Activated CD8-positive, alpha-beta T cell treated with anti-CD3 and anti-CD28 coated beads, Interleukin-2, amount 10 ng/mL, durations not matched to agents 7 days and 5 days (primary cell): ENCODE data around the gene PPP1R3F. TPM values are rescaled to one million over a fixed set of nuclear protein-coding genes. Genes with fewer than 3 reads are reported as not detected.

ENCODE experiments used
- ATAC-seq: fragments of 150-1000 bp; cut with Tn5 transposase; one replicate; pipeline ENCODE4 v1.10.0; 2021; ENCODE audit warnings: moderate library complexity
- CTCF ChIA-PET: fragments of 350-600 bp; sonication (Branson Sonifier 250); formaldehyde crosslinking; loops from one replicate; lab custom pipeline; 2021; ENCODE audit warnings: antibody characterized with exemption; lab: Charles Lee
- POLR2A ChIA-PET: fragments of 350-600 bp; sonication (Branson Sonifier 250); formaldehyde crosslinking; loops from one replicate; lab custom pipeline; 2021; ENCODE audit warnings: antibody characterized with exemption; lab: Charles Lee
- DNase-seq: peaks from one replicate; pipeline ENCODE4 v3.0.0-alpha.2; 2020
- H3K27ac Mint-ChIP-seq: one replicate; pipeline ENCODE4 v1.8.0; 2021; ENCODE audit warnings: mild to moderate bottlenecking, mixed read lengths
- H3K27me3 Mint-ChIP-seq: one replicate; pipeline ENCODE4 v1.8.0; 2021; ENCODE audit warnings: low read depth, mixed read lengths
- H3K36me3 Mint-ChIP-seq: one replicate; pipeline ENCODE4 v1.8.0; 2021; ENCODE audit warnings: low read depth, mixed read lengths
- H3K4me1 Mint-ChIP-seq: one replicate; pipeline ENCODE4 v1.8.0; 2021; ENCODE audit warnings: low read depth, mixed read lengths
- H3K4me3 Mint-ChIP-seq: one replicate; pipeline ENCODE4 v1.8.0; 2021; ENCODE audit warnings: mild to moderate bottlenecking, mixed read lengths
- H3K9me3 Mint-ChIP-seq: one replicate; pipeline ENCODE4 v1.8.0; 2022; ENCODE audit warnings: mixed read lengths; ENCODE audit not compliant: insufficient read depth
- total RNA-seq, 2 experiments: library from RNA; stranded (reverse); gene quantifications; one replicate each; pipeline ENCODE4 v1.2.3, GENCODE V29; 2021

PPP1R3F gene
- total RNA-seq, 2 experiments from 2014 or later = 8.0 to 8.5 TPM

DNA sequence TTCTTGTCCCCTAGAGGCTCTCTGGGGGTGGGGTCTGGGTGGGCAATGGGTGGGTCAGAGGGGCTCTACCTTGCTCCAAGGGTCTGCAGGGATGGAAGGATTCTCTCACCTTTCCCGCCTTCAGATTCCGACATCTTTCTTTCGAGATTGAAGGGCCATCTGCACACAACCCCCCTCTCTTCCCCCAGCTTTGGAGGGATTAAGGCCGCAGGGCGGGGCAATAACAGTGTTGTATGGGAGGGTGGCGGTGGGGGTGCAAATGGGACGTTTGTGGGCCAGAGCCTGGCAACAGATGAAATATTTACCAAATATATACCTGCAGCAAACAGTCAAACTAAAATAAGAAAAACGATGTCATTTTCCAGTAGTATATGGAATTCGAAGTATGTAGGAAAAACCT lies 36.4 kb upstream of the PPP1R3F start, which contains the start of gene CACNA1F:
Gene CACNA1F (minus strand): TSS at position 165 of the 400 bp plus-strand sequence. CDS start 31 bp downstream, at position 134.
- Mint-ChIP-seq H3K4me3 (no peak within 1 kb of the TSS), H3K4me1 (peaks cover 41% of the 10 kb centered on the region), H3K36me3 (peaks cover 5% of the 10 kb centered on the region), H3K9me3 (no peaks in the 10 kb centered on the region), H3K27me3 (no peaks in the 10 kb centered on the region), H3K27ac (no peak within 1 kb of the TSS)
- ATAC-seq (no peak), DNase-seq (no peak)
- CTCF ChIA-PET = no interaction called here
- POLR2A ChIA-PET = no interaction called here

DNA sequence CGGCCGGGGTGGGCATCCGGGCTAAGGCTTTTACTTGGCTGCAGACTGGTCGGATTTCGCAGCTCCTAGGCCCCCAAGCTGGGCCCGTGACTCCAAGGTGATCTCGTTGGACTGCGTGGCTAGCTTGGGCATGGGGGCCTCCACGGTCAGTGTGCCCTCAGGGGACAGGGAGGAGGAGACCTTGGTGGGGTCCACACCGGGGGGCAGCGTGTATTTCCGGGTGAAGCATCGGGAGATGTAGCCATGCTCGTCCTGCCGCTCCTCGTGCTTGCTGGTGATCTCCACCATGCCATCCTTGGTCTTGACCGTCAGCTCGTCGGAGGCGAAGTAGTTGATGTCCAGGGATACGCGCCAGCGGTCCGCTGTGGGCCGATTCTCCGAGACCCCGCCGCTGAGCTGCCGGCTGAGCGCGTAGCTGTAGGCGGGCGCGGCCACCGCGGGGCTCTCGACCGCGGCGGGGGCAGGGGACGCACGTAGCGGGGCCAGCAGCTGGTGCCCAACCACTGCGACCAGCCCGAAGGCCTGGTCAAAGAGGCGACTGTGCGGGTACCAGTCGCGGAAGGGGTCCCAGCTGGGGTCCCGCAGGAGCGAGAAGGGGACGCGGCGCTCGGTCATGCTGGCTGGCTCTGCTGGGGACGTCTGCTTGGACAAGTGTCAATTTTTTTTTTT lies 35.6 kb upstream of the PPP1R3F start:
- POLR2A ChIA-PET = no interaction called here

DNA sequence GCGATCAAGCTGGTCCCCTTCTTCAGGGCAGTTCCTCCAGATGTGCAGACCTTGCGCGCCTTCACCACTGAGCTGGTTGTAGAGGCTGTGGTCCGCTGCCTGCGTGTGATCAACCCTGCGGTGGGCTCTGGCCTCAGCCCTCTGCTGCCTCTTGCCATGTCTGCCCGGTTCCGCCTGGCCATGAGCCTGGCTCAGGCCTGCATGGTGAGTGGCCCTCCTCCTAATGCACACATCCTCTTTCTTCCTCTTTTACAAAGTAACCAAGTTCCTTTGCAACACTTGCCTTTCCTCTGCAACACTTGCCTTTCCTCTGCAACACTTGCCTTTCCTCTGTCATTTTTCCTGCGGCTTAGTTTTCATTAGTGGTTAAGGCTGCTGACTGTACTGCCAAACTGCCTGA lies 32.5 kb upstream of the PPP1R3F start:
- peak overlapping the region; percentile 73 for H3K27ac Mint-ChIP-seq
- ChIA-PET CTCF (interaction anchor here (1.7 kb wide), 1 partner anchor 44 kb away, joined by 4 read pairs; no protein-coding TSS in a partner anchor), POLR2A (interaction anchor here (1.0 kb wide), 1 partner anchor 12 kb away, joined by 3 read pairs; no protein-coding TSS in a partner anchor)
- peaks cover 27% of the 10 kb centered on the region for H3K4me1 Mint-ChIP-seq
- ATAC-seq (no peak), DNase-seq (no peak)
- peak overlapping the region; percentile 93 for H3K4me3 Mint-ChIP-seq
- H3K36me3 Mint-ChIP-seq = peaks cover 5% of the 10 kb centered on the region
- no peaks in the 10 kb centered on the region for H3K9me3 Mint-ChIP-seq
- H3K27me3 Mint-ChIP-seq = no peaks in the 10 kb centered on the region

More for the DNA sequence above, 35.6 kb upstream of the PPP1R3F start:
- DNase-seq = no peak
- Mint-ChIP-seq H3K4me1 (peaks cover 41% of the 10 kb centered on the region), H3K27me3 (no peaks in the 10 kb centered on the region), H3K36me3 (peaks cover 5% of the 10 kb centered on the region), H3K27ac (no peak overlapping the region), H3K4me3 (no peak overlapping the region), H3K9me3 (no peaks in the 10 kb centered on the region)
- no peak for ATAC-seq
- CTCF ChIA-PET = no interaction called here

DNA sequence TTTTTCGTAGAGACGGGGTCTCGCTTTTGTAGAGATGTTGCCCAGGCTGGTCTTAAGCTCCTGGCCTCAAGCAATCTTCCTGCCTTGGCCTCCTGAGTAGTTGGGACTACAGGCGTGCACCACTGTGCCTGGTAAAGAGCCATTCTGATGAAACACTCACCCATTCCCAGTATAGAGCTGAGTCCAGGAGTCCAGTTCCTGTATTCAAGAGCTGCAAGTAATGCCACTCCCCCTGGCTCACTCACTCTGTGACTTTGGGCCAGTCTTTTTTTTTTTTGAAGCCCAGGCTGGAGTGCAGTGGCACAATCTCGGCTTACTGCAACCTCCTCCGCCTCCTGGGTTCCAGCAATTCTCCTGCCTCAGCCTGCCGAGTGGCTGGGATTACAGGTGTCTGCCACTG lies 30.9 kb upstream of the PPP1R3F start:
- H3K4me3 Mint-ChIP-seq = no peak overlapping the region
- ChIA-PET CTCF (no interaction called here), POLR2A (no interaction called here)
- no peak for ATAC-seq
- H3K36me3 Mint-ChIP-seq = peaks cover 7% of the 10 kb centered on the region
- H3K27me3 Mint-ChIP-seq = no peaks in the 10 kb centered on the region
- no peak for DNase-seq
- H3K9me3 Mint-ChIP-seq = no peaks in the 10 kb centered on the region
- no peak overlapping the region for H3K27ac Mint-ChIP-seq
- peaks cover 23% of the 10 kb centered on the region for H3K4me1 Mint-ChIP-seq

DNA sequence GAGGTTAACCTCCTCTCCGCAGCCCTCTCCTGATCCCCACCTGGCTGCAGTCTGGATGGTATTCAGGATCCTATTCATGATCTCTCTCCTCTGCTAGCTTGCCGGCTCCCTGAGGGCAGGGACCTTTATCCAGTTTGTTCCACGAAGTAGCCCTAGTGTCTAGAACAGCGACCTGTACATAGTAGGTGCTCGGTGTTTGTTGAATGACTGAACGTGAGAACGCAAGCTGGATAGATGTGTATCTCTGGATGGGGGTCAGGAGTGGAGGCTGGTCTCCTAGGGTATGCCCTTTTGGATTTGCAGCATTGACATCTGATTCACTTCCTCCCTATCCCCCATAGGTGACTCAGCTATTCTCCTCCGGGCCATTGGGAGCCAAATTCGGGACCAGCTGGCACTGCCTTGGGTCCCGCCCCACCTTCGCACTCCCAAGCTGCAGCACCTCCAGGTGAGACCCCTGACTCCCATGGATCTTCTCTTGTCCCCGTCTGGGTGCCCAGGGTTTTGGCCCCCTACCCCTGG lies 27.0 kb upstream of the PPP1R3F start:
- CTCF ChIA-PET = no interaction called here
- H3K9me3 Mint-ChIP-seq = no peaks in the 10 kb centered on the region

DNA sequence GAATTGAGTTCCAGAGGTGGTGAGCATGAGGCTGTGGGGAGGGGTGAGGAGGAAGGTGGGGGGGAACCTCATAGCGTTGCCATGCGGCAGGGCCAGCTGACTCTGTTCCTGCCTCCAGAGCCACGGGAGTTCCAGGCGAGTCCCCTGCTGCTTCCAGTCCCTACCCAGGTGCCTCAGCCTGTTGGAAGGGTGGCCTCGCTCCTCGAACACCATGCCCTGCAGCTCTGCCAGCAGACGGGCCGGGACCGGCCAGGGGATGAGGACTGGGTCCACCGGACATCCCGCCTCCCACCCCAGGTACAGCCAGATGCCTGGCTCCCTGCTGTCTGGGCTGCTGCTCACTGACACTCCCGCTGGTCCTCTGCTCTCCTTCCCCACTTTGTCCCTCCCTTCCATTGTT lies 26.4 kb upstream of the PPP1R3F start:
- Mint-ChIP-seq H3K27me3 (no peaks in the 10 kb centered on the region), H3K27ac (no peak overlapping the region), H3K4me1 (peaks cover 6% of the 10 kb centered on the region), H3K4me3 (no peak overlapping the region), H3K36me3 (peaks cover 13% of the 10 kb centered on the region), H3K9me3 (no peaks in the 10 kb centered on the region)
- ChIA-PET POLR2A (no interaction called here), CTCF (no interaction called here)
- ATAC-seq = no peak
- DNase-seq = no peak

More for the DNA sequence above, 27.0 kb upstream of the PPP1R3F start:
- POLR2A ChIA-PET = no interaction called here
- ATAC-seq (no peak), DNase-seq (no peak)
- Mint-ChIP-seq H3K27ac (no peak overlapping the region), H3K4me3 (no peak overlapping the region), H3K36me3 (peaks cover 11% of the 10 kb centered on the region), H3K27me3 (no peaks in the 10 kb centered on the region), H3K4me1 (peaks cover 6% of the 10 kb centered on the region)

GRCh38 chrX:49244207-49244606 lies 25.4 kb upstream of the PPP1R3F start:
- ChIA-PET CTCF (no interaction called here), POLR2A (no interaction called here)
- H3K27me3 Mint-ChIP-seq = no peaks in the 10 kb centered on the region
- peaks cover 6% of the 10 kb centered on the region for H3K4me1 Mint-ChIP-seq
- no peaks in the 10 kb centered on the region for H3K9me3 Mint-ChIP-seq
- DNase-seq = no peak
- H3K4me3 Mint-ChIP-seq = no peak overlapping the region
- ATAC-seq = no peak
- H3K36me3 Mint-ChIP-seq = peaks cover 19% of the 10 kb centered on the region
- no peak overlapping the region for H3K27ac Mint-ChIP-seq

GRCh38 chrX:49246541-49246940 lies 23.1 kb upstream of the PPP1R3F start:
- Mint-ChIP-seq H3K9me3 (no peaks in the 10 kb centered on the region), H3K27ac (no peak overlapping the region), H3K4me3 (no peak overlapping the region), H3K27me3 (no peaks in the 10 kb centered on the region), H3K36me3 (peaks cover 29% of the 10 kb centered on the region), H3K4me1 (peaks cover 12% of the 10 kb centered on the region)
- CTCF ChIA-PET = no interaction called here
- ATAC-seq = no peak
- POLR2A ChIA-PET = no interaction called here
- no peak for DNase-seq

DNA sequence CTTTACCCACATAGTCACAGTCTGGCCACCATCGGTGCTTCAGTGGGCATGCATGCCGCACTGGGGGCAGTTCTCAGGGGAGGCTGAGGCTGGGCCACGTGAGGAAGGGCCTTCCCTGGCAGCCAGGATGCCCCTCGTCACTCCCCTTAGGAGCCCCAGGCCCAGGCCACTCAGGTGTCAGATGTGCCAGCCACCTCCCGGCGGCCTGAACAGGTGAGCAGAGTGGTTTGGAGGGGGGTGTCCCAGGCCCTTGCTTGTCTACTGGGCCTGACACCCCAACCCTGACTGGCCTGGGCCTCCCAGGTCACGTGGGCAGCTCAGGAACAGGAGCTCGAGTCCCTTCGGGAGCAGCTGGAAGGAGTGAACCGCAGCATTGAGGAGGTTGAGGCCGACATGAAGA lies 22.2 kb upstream of the PPP1R3F start:
- Mint-ChIP-seq H3K4me3 (no peak overlapping the region), H3K27me3 (no peaks in the 10 kb centered on the region), H3K36me3 (peaks cover 31% of the 10 kb centered on the region), H3K9me3 (no peaks in the 10 kb centered on the region), H3K27ac (no peak overlapping the region), H3K4me1 (peaks cover 14% of the 10 kb centered on the region)
- POLR2A ChIA-PET = no interaction called here
- CTCF ChIA-PET = no interaction called here
- DNase-seq (no peak), ATAC-seq (no peak)

- H3K4me3 Mint-ChIP-seq = no peak overlapping the region
- no peaks in the 10 kb centered on the region for H3K9me3 Mint-ChIP-seq
- CTCF ChIA-PET = no interaction called here
- POLR2A ChIA-PET = interaction anchor here (1.3 to 1.4 kb wide), 2 partner anchors 8 to 21 kb away, joined by 4 read pairs; partner anchors contain the start of gene PPP1R3F
- DNase-seq (no peak), ATAC-seq (no peak)
- no peaks in the 10 kb centered on the region for H3K27me3 Mint-ChIP-seq
- peaks cover 14% of the 10 kb centered on the region for H3K4me1 Mint-ChIP-seq
- H3K27ac Mint-ChIP-seq = no peak overlapping the region
- H3K36me3 Mint-ChIP-seq = peaks cover 35% of the 10 kb centered on the region
Measured at GRCh38 chrX:49247916-49248811, 21.4 kb upstream of the PPP1R3F start.

GRCh38 chrX:49249071-49249470 lies 20.5 kb upstream of the PPP1R3F start:
- no peak for ATAC-seq

More at GRCh38 chrX:49249071-49249470, 20.5 kb upstream of the PPP1R3F start:
- no peak overlapping the region for H3K4me3 Mint-ChIP-seq
- H3K9me3 Mint-ChIP-seq = no peaks in the 10 kb centered on the region
- H3K27me3 Mint-ChIP-seq = no peaks in the 10 kb centered on the region
- no peak for DNase-seq
- ChIA-PET CTCF (no interaction called here), POLR2A (interaction anchor here (0.6 to 1.4 kb wide), 4 partner anchors 9 to 83 kb away, joined by 3 to 4 read pairs (median 4); partner anchors contain the start of gene PPP1R3F)
- peaks cover 14% of the 10 kb centered on the region for H3K4me1 Mint-ChIP-seq
- H3K36me3 Mint-ChIP-seq = peaks cover 31% of the 10 kb centered on the region
- H3K27ac Mint-ChIP-seq = no peak overlapping the region
